Measurements from ENCODE around the gene MAGI1.
A peak's percentile ranks its signal among the peaks of the same experiment; 100 is the strongest.

MAGI1 gene

GRCh38 chr3:65919826-65920225, 118.9 kb downstream of the MAGI1 start:
- H3K4me3 ChIP-seq (ENCODE audit: low read length), result no peak overlapping the region
- TF ChIP-seq, protein P1, sequence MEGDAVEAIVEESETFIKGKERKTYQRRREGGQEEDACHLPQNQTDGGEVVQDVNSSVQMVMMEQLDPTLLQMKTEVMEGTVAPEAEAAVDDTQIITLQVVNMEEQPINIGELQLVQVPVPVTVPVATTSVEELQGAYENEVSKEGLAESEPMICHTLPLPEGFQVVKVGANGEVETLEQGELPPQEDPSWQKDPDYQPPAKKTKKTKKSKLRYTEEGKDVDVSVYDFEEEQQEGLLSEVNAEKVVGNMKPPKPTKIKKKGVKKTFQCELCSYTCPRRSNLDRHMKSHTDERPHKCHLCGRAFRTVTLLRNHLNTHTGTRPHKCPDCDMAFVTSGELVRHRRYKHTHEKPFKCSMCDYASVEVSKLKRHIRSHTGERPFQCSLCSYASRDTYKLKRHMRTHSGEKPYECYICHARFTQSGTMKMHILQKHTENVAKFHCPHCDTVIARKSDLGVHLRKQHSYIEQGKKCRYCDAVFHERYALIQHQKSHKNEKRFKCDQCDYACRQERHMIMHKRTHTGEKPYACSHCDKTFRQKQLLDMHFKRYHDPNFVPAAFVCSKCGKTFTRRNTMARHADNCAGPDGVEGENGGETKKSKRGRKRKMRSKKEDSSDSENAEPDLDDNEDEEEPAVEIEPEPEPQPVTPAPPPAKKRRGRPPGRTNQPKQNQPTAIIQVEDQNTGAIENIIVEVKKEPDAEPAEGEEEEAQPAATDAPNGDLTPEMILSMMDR (IDR thresholded peaks at IDR 0.05; ENCODE audit: insufficient read depth, low read depth, low read length, missing control alignments), result no peak
- no peak for DNase-seq (ENCODE audit: low read depth)

DNA sequence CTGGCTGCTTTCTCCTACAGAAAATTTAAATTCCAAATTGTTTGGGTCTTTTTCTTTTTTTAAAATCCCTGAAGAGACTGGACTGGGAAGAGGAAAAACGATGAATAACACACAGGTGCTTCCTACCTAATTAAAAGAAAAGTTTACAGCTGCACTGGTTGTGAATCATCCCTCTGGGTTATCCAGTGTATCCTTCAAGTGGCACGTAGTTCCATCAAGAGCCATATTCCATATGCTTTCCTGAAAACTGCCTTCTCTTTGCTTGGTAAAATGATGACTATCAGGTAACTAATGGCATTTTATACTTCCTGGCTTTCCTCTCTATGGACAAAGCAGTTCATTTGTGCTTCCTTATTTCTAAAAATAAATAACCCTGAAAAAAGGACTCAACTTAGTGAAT, 123.2 kb downstream of the MAGI1 start:
- DNase-seq (ENCODE audit: low read depth), result no peak
- TF ChIP-seq, protein P1 (IDR thresholded peaks at IDR 0.05; ENCODE audit: insufficient read depth, low read depth, low read length, missing control alignments), result no peak
- H3K4me3 ChIP-seq (ENCODE audit: low read length), result no peak overlapping the region

- DNase-seq (ENCODE audit: low read depth), result no peak
- no peak overlapping the region for H3K4me3 ChIP-seq (ENCODE audit: low read length)
- TF ChIP-seq, protein P1 (IDR thresholded peaks at IDR 0.05; ENCODE audit: insufficient read depth, low read depth, low read length, missing control alignments), result peak; percentile 11
These were observed 123.9 kb downstream of the MAGI1 start for GRCh38 chr3:65914740-65915367.

DNA sequence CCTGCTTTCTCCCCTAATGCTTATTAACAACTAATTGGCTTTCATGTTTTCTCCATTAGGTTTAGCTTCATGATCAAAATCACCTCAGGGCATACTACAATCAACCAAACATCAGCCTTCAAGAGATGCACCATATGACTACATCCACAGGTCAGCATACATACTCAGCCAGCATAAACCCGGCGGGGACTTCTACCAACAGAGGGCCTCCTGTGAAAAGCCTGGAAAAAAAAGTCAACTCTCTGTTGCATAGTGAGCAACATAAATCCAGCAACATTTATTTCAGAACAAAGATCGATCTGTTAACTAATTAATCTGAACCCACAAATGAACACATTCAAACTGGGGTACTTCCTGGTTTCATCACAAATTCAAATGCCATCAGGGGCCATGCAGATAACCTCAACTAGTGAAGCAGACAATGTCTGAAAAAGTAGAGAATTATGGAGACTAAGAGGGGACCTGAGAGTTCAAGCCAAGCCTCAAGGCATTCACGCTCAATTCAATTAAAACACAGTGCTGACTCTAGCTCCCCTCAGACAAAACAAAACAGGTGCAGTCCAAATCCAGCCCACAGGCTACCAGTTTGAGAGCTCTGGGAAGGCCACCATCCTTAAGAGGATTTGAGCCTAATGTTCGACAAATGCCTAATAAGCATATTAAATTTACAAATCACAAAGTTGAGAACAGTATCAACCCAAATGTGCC, 124.5 kb downstream of the MAGI1 start:
- no peak overlapping the region for H3K4me3 ChIP-seq (ENCODE audit: low read length)
- DNase-seq (ENCODE audit: low read depth), result no peak
- TF ChIP-seq, protein P1 (IDR thresholded peaks at IDR 0.05; ENCODE audit: insufficient read depth, low read depth, low read length, missing control alignments), result peak; percentile 16

- TF ChIP-seq, protein P1 (IDR thresholded peaks at IDR 0.05; ENCODE audit: insufficient read depth, low read depth, low read length, missing control alignments), result no peak
- no peak overlapping the region for H3K4me3 ChIP-seq (ENCODE audit: low read length)
- DNase-seq (ENCODE audit: low read depth), result no peak
These were observed 126.1 kb downstream of the MAGI1 start for GRCh38 chr3:65912647-65913046.

- no peak for DNase-seq (ENCODE audit: low read depth)
- TF ChIP-seq, protein P1 (IDR thresholded peaks at IDR 0.05; ENCODE audit: insufficient read depth, low read depth, low read length, missing control alignments), result no peak
- no peak overlapping the region for H3K4me3 ChIP-seq (ENCODE audit: low read length)
These were observed 130.1 kb downstream of the MAGI1 start for GRCh38 chr3:65908588-65908987.

All from epithelial cell of esophagus (primary cell).